HCT116 (cell line): ENCODE data around the gene ZFP1. TPM values are rescaled to one million over a fixed set of nuclear protein-coding genes. Genes with fewer than 3 reads are reported as not detected.

Experiments
- ATAC-seq: fragments of 200-7000 bp; cut with Tn5 transposase; 2 replicates; pipeline ENCODE4 v1.9.1; 2020; ENCODE audit warnings: mild to moderate bottlenecking, moderate library complexity
- BruUV-seq: library from RNA; stranded (reverse); fragments of 400-500 nt; replicated peaks from 2 replicates; lab custom pipeline; 2021; lab: Mats Ljungman, UMichigan
- CTCF ChIA-PET: fragments of 300-600 bp; sonication (Branson Sonifier 250); formaldehyde crosslinking; loops from one replicate; lab custom pipeline; 2021; ENCODE audit warnings: antibody characterized with exemption; lab: Charles Lee
- POLR2A ChIA-PET: fragments of 300-600, 350-600 bp; sonication (Branson Sonifier 250); formaldehyde crosslinking; loops from one replicate; lab custom pipeline; 2021; ENCODE audit warnings: antibody characterized with exemption; lab: Charles Lee
- RAD21 ChIA-PET, 2 experiments: fragments of 300-600 bp; sonication (Branson Sonifier 250); formaldehyde crosslinking; loops; one replicate each; lab custom pipeline; 2023; ENCODE audit warnings: low total read pairs in 2 of 2; ENCODE audit not compliant: uncharacterized antibody in 2 of 2, unreplicated experiment in 2 of 2, low non-redundant PET in 1 of 2; lab: Charles Lee
- DNase-seq: peaks from one replicate; pipeline ENCODE4 v3.0.0-alpha.2; 2010; ENCODE audit warnings: low read depth, low spot score
- H2AFZ ChIP-seq: fragments of 200-600 bp; shearing (Covaris generic), sonication (generic); 2 replicates; pipeline ENCODE4 v1.6.1; 2017; ENCODE audit warnings: low read depth, mixed run types, mixed read lengths, antibody characterized with exemption, low read length; ENCODE audit not compliant: poor library complexity, severe bottlenecking
- H3K27ac ChIP-seq: 2 replicates; pipeline ENCODE4 v1.5.1; 2012; ENCODE audit warnings: low read depth, low read length
- H3K27me3 ChIP-seq: fragments of 200-600 bp; sonication (generic); 2 replicates; pipeline ENCODE4 v1.6.1; 2016; ENCODE audit warnings: mixed run types, low read length, mixed read lengths; ENCODE audit not compliant: insufficient read depth
- H3K36me3 ChIP-seq, 2 experiments: fragments of 200-500 bp in 1 of 2; fragments of 200-600 bp in 1 of 2; sonication (Bioruptor generic) in 1 of 2; sonication (generic) in 1 of 2; 2 replicates each; pipeline versions ENCODE4 v1.5.1 to v1.6.1; 2014 to 2016; ENCODE audit warnings: low read length in 2 of 2, inconsistent platforms in 1 of 2, mixed read lengths in 1 of 2, mixed run types in 1 of 2; ENCODE audit not compliant: insufficient read depth in 2 of 2, control insufficient read depth in 1 of 2
- H3K4me1 ChIP-seq, 2 experiments: fragments of 200-600 bp in 1 of 2; sonication (generic) in 1 of 2; 2 replicates each; pipeline versions ENCODE4 v1.5.1 to v1.6.1; 2012 to 2017; ENCODE audit warnings: low read length in 2 of 2, inconsistent platforms in 1 of 2, mild to moderate bottlenecking in 1 of 2, mixed read lengths in 1 of 2, mixed run types in 1 of 2, moderate library complexity in 1 of 2; ENCODE audit not compliant: insufficient read depth in 2 of 2, control insufficient read depth in 1 of 2
- H3K4me2 ChIP-seq: fragments of 200-600 bp; sonication (generic); 2 replicates; pipeline ENCODE4 v1.6.1; 2017; ENCODE audit warnings: mixed run types, low read length, mixed read lengths
- H3K4me3 ChIP-seq, 2 experiments: fragments of 200-600 bp in 1 of 2; sonication (generic) in 1 of 2; replicated peaks in 1 of 2; 2 replicates each; pipeline ENCODE4 v1.5.1; 2011 to 2016; ENCODE audit warnings: low read length in 2 of 2, control low read depth in 1 of 2, low read depth in 1 of 2, mild to moderate bottlenecking in 1 of 2, mixed read lengths in 1 of 2, mixed run types in 1 of 2
- H3K79me2 ChIP-seq: fragments of 200-600 bp; sonication (generic); 2 replicates; pipeline ENCODE4 v1.6.1; 2017; ENCODE audit warnings: mild to moderate bottlenecking, mixed run types, low read length, moderate library complexity, mixed read lengths; ENCODE audit not compliant: insufficient read depth
- H3K9ac ChIP-seq: fragments of 200-600 bp; sonication (generic); 2 replicates; pipeline ENCODE4 v1.6.1; 2016; ENCODE audit warnings: low read length, mixed read lengths
- H3K9me2 ChIP-seq: fragments of 200-600 bp; sonication (generic), shearing (Covaris generic); 2 replicates; pipeline ENCODE4 v1.6.1; 2017; ENCODE audit warnings: mixed run types, mild to moderate bottlenecking, moderate library complexity; ENCODE audit not compliant: insufficient read depth
- H3K9me3 ChIP-seq, 2 experiments: fragments of 200-500 bp in 1 of 2; fragments of 200-600 bp in 1 of 2; sonication (Bioruptor generic) in 1 of 2; sonication (generic) in 1 of 2; 2 replicates each; pipeline ENCODE4 v1.6.1; 2014 to 2017; ENCODE audit warnings: low read length in 2 of 2, mixed read lengths in 2 of 2, inconsistent platforms in 1 of 2, low read depth in 1 of 2, mild to moderate bottlenecking in 1 of 2, mixed run types in 1 of 2, moderate library complexity in 1 of 2; ENCODE audit not compliant: control insufficient read depth in 1 of 2, insufficient read depth in 1 of 2
- H4K20me1 ChIP-seq: fragments of 200-600 bp; sonication (generic), shearing (Covaris generic); 2 replicates; pipeline ENCODE4 v1.6.1; 2017; ENCODE audit warnings: mixed run types, mild to moderate bottlenecking, moderate library complexity; ENCODE audit not compliant: insufficient read depth
- CBX3 ChIP-seq: IDR thresholded peaks from 2 replicates; pipeline ENCODE4 v1.6.1; 2012; ENCODE audit warnings: low read depth
- EGR1 ChIP-seq: IDR thresholded peaks from 2 replicates; pipeline ENCODE4 v1.6.1; 2012; ENCODE audit warnings: low read depth
- ELF1 ChIP-seq: IDR thresholded peaks from 2 replicates; pipeline ENCODE4 v1.6.1; 2012; ENCODE audit warnings: low read depth, borderline replicate concordance
- EZH2 ChIP-seq: fragments of 200-600 bp; sonication (generic); IDR thresholded peaks from 2 replicates; pipeline ENCODE4 v1.6.1; 2017; ENCODE audit warnings: antibody characterized with exemption, mixed run types
- EZH2phosphoT487 ChIP-seq: fragments of 200-600 bp; IDR thresholded peaks from 2 replicates; pipeline ENCODE4 v1.6.1; 2018; ENCODE audit warnings: antibody characterized with exemption, borderline replicate concordance
- FOSL1 ChIP-seq: IDR thresholded peaks from 2 replicates; pipeline ENCODE4 v1.6.1; 2012; ENCODE audit warnings: low read depth
- JUND ChIP-seq: IDR thresholded peaks from 2 replicates; pipeline ENCODE4 v1.6.1; 2012
- RAD21 ChIP-seq: IDR thresholded peaks from 2 replicates; pipeline ENCODE4 v1.6.1; 2012; ENCODE audit warnings: low read depth, mild to moderate bottlenecking
- REST ChIP-seq: IDR thresholded peaks from 2 replicates; pipeline ENCODE4 v1.6.1; 2012; ENCODE audit warnings: low read depth
- SIN3A ChIP-seq: IDR thresholded peaks from 2 replicates; pipeline ENCODE4 v1.6.1; 2012; ENCODE audit warnings: low read depth
- SP1 ChIP-seq: IDR thresholded peaks from 2 replicates; pipeline ENCODE4 v1.6.1; 2012; ENCODE audit warnings: low read depth
- YY1 ChIP-seq: IDR thresholded peaks from 2 replicates; pipeline ENCODE4 v1.6.1; 2011; ENCODE audit warnings: low read length, low read depth, moderate library complexity, mild to moderate bottlenecking; ENCODE audit not compliant: insufficient replicate concordance; ENCODE audit errors: extremely low read depth
- ZBTB33 ChIP-seq: IDR thresholded peaks from 2 replicates; pipeline ENCODE4 v1.6.1; 2011; ENCODE audit warnings: mild to moderate bottlenecking, low read length, moderate library complexity; ENCODE audit not compliant: insufficient replicate concordance; ENCODE audit errors: extremely low read depth
- ZFX ChIP-seq: fragments of 450-650 bp; IDR thresholded peaks from 2 replicates; pipeline ENCODE4 v1.6.1; 2017
- ZNF274 ChIP-seq: fragments of 200-500 bp; sonication (Bioruptor generic); IDR thresholded peaks from 2 replicates; pipeline ENCODE4 v1.6.1; 2014; ENCODE audit warnings: mild to moderate bottlenecking, low read depth, low read length, inconsistent platforms
- intact Hi-C: fragments of 100-400 bp; cut with micrococcal nuclease; formaldehyde crosslinking; loops from 2 replicates; pipeline ENCODE4 v1.10.0; 2022
- total RNA-seq: library from RNA; stranded (reverse); gene quantifications from one replicate; pipeline ENCODE4 v1.2.1, GENCODE V29; 2021; ENCODE audit not compliant: unreplicated experiment
- TF ChIP-seq, protein P1 (sequence below): IDR thresholded peaks from 2 replicates; pipeline ENCODE4 v1.6.1; 2012
- TF ChIP-seq, protein P2 (sequence below), 3 experiments: fragments of 200-600 bp in 1 of 3; sonication (generic) in 1 of 3; IDR thresholded peaks in 2 of 3; conservative IDR thresholded peaks in 1 of 3; 2 replicates each; pipeline ENCODE4 v1.5.1; 2012 to 2017; ENCODE audit warnings: low read depth in 2 of 3, low read length in 2 of 3, antibody characterized with exemption in 1 of 3, borderline replicate concordance in 1 of 3, control low read depth in 1 of 3, mild to moderate bottlenecking in 1 of 3, mixed read lengths in 1 of 3, mixed run types in 1 of 3, moderate library complexity in 1 of 3; ENCODE audit not compliant: insufficient read depth in 1 of 3
- TF ChIP-seq, protein P3 (sequence below): IDR thresholded peaks from 2 replicates; pipeline ENCODE4 v1.6.1; 2012

The ZFP1 gene
- total RNA-seq, 1 experiment from 2014 or later: 12.8 TPM

DNA sequence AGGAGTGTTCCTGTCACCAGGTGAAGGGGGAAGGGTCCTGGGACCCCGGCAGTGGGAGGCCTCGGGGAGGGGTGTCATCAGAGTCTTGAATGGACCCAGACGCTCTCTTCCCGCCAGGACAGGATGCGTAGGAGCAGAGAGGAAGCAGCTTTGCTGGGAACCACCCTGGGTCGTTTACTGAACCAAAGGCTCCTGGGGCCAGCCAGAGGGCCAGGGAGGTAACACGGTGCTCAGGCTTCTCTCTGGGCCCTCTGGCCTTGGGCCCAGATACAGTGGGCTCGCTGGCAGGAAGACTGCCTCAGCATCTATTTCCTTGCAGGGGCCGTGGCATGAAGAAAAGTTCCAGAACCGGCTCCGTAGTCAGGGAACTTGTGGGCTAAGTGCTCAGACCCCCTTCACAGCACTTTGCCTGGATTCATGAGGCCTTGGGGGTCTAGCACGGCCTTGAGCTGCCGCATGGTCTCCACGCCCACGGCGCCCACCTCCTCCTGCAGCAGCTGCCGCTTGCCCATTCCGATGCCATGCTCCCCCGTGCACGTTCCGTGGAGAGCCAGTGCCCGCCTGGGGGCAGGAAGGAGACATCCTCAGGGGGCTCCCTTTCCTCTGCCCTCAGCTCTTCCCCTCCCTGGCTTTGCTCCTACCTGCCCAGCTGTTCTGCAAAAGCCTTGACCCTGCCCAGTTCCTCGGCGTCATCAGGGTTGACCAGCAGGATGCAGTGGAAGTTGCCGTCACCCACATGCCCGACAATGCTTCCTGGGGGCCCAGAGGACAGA is 36.2 kb upstream of the ZFP1 start:
- TF ChIP-seq FOSL1: no peak
- TF ChIP-seq ZNF274: no peak
- no peak for TF ChIP-seq EGR1
- no peak for TF ChIP-seq CBX3
- TF ChIP-seq, protein P1, sequence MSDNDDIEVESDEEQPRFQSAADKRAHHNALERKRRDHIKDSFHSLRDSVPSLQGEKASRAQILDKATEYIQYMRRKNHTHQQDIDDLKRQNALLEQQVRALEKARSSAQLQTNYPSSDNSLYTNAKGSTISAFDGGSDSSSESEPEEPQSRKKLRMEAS: no peak
- TF ChIP-seq ELF1: no peak
- TF ChIP-seq, protein P2, sequence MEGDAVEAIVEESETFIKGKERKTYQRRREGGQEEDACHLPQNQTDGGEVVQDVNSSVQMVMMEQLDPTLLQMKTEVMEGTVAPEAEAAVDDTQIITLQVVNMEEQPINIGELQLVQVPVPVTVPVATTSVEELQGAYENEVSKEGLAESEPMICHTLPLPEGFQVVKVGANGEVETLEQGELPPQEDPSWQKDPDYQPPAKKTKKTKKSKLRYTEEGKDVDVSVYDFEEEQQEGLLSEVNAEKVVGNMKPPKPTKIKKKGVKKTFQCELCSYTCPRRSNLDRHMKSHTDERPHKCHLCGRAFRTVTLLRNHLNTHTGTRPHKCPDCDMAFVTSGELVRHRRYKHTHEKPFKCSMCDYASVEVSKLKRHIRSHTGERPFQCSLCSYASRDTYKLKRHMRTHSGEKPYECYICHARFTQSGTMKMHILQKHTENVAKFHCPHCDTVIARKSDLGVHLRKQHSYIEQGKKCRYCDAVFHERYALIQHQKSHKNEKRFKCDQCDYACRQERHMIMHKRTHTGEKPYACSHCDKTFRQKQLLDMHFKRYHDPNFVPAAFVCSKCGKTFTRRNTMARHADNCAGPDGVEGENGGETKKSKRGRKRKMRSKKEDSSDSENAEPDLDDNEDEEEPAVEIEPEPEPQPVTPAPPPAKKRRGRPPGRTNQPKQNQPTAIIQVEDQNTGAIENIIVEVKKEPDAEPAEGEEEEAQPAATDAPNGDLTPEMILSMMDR (IDR thresholded peaks at IDR 0.05 in 2 of 3, conservative IDR thresholded peaks at IDR 0.05 in 1 of 3; ENCODE audit: borderline replicate concordance in 1 of 3, insufficient read depth in 1 of 3, low read depth in 2 of 3, low read length in 2 of 3): no peak
- TF ChIP-seq EZH2: no peak
- TF ChIP-seq SIN3A: no peak
- TF ChIP-seq REST: no peak
- no peak for TF ChIP-seq SP1
- no peak for TF ChIP-seq ZBTB33
- no peak for TF ChIP-seq EZH2phosphoT487
- TF ChIP-seq YY1: no peak
- no peak for TF ChIP-seq RAD21
- TF ChIP-seq, protein P3, sequence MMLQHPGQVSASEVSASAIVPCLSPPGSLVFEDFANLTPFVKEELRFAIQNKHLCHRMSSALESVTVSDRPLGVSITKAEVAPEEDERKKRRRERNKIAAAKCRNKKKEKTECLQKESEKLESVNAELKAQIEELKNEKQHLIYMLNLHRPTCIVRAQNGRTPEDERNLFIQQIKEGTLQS: no peak
- TF ChIP-seq ZFX: no peak
- TF ChIP-seq JUND: no peak
- TF ChIP-seq, all 23 proteins: peak for 0
- no peak overlapping the region for H3K27ac ChIP-seq
- H3K9me3 ChIP-seq: no peaks in the 10 kb centered on the region
- H3K4me2 ChIP-seq: peak overlapping the region; percentile 79; the same call in 1 of the 2 replicates
- no peaks in the 10 kb centered on the region for H3K9me2 ChIP-seq
- H3K79me2 ChIP-seq: no peaks in the 10 kb centered on the region
- BruUV-seq: no TSS peak
- peaks cover 43 to 60% of the 10 kb centered on the region in 2 experiments for H3K4me1 ChIP-seq
- H3K9ac ChIP-seq: no peak overlapping the region
- no peaks in the 10 kb centered on the region for H4K20me1 ChIP-seq
- intact Hi-C loops: loop anchor here (1.0 to 10.0 kb wide), 3 partner anchors 114 to 297 kb away; no protein-coding TSS in a partner anchor
- RAD21 ChIA-PET: interaction anchor here (0.5 to 1.7 kb wide), 6 partner anchors 13 to 249 kb away, joined by 3 to 10 read pairs (median 4); partner anchors contain the start of genes WDR59 (in 1 of the 2) and ZNRF1 (in 1 of the 2)
- H3K27me3 ChIP-seq: no peaks in the 10 kb centered on the region
- no peak for DNase-seq
- H2AFZ ChIP-seq: no peak overlapping the region
- ATAC-seq: no peak
- H3K4me3 ChIP-seq: no peak overlapping the region
- H3K36me3 ChIP-seq: no peaks in the 10 kb centered on the region
- CTCF ChIA-PET: interaction anchor here (1.0 to 4.4 kb wide), 13 partner anchors 8 to 294 kb away, joined by 3 to 116 read pairs (median 4); partner anchors contain the start of genes WDR59, ZFP1 and ZNRF1
- POLR2A ChIA-PET: interaction anchor here (0.6 to 3.1 kb wide), 4 partner anchors 99 to 338 kb away, joined by 3 to 19 read pairs (median 10); partner anchors contain the start of genes WDR59 and ZNRF1
